Kidney tubule cell (primary cell): Measurements from ENCODE around the gene FOXP1.
A peak's percentile ranks its signal among the peaks of the same experiment; 100 is the strongest.

Experiments
- DNase-seq: peaks from one replicate; pipeline ENCODE4 v3.0.0-alpha.2; 2018; ENCODE audit warnings: low spot score

Gene FOXP1

DNA sequence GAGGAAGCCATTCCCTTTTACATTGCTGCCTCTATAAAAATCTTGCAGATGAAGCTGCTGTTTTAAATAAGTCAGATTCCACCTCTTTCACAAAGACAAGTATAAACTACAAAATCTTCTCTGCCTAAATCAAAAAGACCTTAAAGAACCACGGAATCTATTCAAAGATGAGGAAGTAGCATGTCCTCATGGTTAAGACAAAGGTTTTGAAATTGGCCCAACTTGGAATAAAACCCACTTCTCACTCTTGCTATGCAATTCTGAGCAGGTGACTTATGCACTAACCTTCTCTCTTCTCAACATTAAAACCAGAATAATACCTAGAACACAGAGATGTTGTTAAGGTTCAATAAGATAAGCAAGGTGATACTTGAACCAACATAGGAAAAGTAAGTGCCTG lies 97.6 kb downstream of the FOXP1 start:
- no peak for DNase-seq

DNA sequence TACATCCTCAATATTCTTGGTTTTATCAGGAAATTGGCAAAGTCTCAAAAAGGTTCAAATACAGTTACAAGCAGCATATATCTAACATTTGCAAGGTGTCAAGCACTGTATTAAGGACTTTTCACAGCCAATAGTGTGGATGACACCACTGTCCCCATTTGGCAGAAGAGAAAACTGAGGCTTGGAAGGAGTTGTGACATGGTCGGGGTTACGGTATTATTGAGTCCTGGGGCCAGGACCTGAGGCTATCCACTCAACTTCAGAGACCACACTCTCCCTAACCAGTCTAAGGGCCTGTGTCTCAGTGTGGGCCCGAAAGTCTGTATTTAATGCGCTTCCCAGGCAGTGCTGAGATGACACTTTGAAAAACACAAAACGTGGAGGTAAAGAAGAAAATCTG lies 99.1 kb downstream of the FOXP1 start:
- no peak for DNase-seq

DNA sequence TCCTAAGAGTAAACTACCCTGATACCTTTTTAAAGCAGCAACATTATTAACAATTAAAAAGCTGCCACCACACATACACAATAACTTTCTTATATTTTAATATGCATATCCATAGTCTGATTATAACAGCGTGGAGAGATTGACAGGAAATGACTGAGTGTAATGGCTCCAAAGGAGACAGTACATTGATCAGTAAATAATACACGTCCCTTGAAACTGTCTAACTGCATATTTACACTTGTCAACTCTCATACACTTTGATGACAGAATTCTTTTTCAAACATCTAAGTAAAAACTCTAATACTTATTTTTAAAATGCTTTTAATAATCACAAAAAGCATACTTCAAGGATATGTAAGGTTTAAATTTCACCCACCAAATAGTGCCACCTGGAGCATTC lies 99.5 kb downstream of the FOXP1 start:
- DNase-seq: no peak

DNA sequence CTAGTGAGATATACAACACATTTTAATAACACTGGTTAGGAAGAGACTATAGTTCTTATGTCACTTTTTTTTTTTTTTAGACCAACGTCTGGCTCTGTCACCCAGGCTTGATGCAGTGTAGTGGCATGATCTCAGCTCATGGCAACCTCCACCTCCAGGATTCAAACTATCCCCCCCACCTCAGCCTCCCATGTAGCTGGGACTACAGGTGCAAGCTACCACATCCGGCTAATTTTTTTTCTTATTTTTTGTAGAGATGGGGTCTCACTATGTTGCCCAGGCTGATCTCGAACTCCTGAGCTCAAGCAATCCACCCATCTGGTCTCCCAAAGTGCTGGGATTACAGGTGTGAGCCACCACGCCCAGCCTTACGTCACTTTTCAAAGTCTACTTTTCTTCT lies 100.8 kb downstream of the FOXP1 start:
- DNase-seq: no peak

DNA sequence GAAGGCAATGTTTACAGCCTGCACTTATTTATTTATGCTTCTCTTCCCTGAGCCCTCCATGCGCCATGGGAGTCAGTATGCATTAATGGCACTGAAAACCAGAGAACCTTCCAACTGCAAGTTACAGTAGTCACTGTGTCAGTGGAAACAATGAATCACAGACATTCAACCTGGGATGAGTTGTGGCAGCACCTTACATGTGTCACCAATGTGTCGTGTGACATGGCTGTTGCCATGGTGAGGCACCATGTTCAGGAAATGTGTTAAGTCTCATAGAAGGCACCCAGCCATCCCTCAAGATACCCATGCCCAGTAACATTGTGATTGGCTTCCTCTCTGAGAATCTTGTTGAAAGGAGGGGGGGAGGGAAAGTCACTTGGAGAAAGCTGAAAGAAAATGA lies 105.0 kb downstream of the FOXP1 start:
- DNase-seq: peak; percentile 87

DNA sequence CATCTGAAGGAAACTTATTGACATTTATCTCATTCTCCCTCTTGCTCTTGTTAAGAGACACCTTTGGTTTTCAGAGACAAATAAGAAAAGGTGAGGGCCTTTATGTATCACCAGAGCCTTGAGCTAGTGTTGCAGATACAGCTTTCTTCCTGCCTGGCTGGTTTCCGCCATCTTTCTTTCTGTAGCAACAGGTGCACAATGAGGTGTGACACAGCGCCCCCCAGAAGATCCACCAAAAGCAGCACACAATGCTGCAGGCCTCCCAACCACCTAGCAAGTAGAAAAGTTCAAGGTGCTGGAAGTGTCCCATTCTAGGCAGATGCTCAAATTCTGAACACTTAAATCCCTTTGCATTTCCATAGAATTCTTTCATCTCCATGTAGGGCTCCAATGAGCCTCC lies 106.6 kb downstream of the FOXP1 start:
- DNase-seq: no peak

DNA sequence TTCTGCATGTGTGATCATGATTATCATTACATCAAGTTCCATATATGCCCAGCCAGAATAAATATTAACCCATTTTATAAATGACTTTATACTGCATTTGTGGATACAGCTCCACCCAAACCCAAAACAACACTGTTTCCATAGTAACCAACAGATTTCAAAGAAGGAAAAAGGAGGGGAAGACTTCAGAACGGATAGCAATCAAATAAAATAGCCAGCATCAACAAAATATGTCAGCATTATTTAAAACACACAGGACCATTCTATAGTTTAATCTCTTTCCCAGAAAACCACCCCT lies 114.4 kb downstream of the FOXP1 start:
- DNase-seq: no peak

DNA sequence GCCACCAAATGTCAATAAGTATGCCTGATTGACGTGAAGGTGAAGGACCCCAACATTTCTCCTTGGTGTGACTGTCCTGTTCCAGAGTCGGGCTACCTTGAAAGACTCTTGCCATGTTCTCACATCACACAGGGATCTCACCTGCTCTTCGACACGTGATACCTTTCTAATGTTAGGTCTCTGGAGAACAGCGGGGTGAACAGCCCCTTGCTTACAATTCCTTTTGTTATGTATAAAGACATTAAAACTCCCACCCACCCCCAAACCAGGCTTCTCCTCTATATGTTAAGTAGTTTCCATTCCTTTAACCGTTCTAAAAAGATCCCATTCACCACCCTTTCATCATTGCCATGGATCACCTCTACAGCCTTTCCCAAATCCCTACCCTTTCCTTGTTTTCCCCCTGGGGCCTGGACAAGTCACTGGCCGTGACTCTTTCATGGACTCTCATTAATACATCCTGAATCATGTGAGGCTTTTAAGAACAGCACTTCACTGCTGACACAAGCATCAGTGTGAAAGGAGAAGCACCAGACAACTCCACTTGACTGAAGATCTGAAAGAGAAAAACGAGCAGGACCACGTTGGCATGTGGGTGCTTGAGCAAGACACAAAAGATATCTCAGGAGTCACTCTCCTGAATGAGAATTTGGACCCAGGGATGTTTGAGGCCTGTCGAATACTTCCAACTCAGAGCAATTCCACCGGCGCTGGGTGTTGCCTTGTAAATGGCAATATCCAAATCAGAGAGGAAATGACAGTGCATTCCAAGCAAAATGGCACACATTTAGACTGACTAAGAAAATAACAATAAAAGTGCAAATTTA lies 115.0 kb downstream of the FOXP1 start:
- no peak for DNase-seq

DNA sequence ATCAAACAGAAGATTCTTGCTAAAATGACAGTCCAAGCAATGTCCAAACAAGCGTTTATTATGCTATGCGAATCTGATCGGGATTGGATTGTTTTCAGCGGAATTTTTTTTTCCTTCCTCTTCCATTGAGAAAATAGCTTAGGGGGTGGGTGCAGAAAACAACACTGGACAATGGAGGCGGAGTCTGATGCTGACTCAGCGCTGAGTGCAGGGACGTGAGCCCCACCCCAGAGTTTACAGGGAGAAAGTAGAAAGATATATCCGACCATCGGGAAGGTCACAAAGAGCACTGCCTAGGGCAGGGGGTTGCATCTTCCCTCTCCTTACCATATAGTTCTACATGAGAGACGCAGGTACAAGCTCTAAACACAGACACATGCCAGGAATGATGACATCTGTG lies 117.0 kb downstream of the FOXP1 start:
- DNase-seq: no peak

DNA sequence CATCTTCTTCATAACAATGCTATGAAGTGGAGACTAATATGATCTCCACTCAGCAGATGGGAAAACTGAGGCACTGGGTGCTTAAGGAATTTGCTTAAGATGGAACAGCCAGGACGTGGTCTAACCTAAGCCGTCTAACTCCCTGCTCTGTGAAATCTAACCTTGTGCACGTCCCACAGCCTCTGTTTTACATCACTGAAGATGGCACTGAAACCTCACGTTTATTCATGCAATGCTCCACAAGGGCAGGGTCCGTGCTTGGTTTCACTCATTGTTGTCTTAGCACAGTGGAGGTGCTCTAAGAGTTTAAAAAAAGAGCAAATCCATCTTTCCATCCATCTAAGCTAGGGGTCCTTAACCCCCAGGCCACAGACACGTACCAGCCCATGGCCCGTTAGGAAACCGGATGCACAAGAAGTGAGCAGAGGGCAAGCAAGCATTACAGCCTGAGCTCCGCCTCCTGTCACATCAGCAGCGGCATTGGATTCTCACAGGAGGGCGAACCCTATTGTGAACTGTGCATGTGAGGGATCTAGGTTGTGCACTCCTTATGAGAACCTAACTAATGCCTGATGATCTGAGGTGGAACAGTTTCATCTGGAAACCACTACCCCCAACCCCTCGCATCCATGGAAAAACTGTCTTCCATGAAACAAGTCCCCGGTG lies 118.0 kb downstream of the FOXP1 start:
- DNase-seq: no peak

DNA sequence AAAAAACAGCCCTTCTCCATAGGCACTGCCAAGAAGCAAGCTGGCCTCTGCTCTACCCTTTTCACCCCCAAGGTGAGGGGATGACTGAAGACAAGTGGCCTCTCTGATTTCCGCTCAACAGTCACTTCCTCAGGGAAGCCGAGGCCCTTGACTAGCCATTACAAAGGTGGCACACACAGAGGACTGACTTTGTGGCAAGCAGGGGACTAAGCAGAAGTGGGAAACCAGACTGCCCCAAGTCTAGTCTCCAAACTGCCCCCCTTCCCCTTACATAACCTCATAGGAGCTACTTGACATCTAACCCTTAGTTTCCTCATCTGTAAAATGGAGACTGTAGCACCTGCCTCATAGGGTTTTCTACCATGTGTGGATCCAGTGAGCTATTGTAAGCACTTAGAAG lies 118.9 kb downstream of the FOXP1 start:
- no peak for DNase-seq

DNA sequence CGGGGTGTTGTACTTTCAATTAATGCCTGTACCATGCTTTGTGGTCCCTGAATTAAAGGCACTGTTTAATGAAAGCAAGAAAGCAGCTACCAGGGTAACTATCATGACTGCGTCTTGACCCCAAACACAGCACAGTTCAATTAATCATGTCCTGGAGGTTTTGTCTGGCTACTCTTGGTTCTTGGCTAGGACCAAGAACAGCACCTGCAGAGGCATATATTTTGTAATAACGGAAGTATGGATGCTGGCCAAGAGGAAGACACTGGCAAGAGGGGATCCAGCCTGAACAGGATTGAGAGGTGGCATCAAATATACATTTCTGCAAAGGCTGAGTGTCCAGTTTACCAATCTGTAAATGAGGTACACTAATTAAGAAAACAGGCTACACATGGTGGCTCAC lies 119.9 kb downstream of the FOXP1 start:
- no peak for DNase-seq

DNA sequence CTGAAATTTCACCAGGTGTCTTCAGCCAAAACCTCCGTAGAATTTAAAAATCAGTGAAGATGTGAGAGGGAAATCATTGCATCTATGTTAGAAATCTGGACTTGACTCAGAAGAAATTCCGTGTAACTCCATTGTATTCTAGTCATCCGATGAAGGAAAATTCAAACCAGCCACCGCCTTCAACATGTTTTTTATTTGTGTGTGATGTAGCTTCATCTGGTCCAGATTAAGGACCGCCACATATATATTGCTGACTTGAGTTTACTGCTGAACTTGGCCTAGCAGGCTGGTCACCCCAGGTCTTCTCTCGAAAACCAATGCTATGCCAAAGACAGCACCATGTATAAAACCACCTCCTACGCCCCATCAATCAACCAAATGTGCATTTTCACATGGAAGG lies 120.9 kb downstream of the FOXP1 start:
- no peak for DNase-seq

DNA sequence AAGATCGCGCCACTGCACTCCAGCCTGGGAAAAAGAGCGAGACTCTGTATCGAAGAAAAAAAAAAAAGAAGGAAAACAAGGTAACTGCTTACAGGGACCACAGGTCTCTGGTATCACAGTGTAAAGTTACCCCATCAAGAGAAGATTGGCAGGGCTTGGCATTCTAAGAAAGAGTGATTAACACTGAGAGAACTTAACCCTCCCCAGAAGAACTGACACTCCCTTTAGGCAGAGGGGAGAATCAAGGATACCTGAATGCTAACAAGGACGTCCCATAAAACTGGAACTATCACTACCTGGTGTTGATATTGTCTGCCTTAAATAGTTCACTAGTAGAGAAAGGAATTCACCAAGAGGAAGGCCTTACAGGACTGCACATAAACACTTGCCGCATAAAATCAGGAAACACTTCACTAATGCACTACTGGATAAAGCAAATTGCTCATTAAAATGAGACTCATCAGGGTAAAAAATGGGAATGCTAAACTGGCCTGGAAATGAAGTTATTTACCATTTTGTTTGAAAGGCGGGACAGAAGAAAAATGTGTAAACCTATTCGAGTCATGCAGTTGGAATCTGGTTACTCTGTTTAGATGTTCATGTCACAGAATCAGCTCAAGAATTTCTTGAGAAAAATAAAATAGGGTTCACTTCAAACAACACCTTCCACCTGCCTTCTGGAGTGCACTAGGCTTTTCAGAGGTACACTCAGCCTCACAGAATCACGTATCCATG lies 121.6 kb downstream of the FOXP1 start:
- peak; percentile 32 for DNase-seq

DNA sequence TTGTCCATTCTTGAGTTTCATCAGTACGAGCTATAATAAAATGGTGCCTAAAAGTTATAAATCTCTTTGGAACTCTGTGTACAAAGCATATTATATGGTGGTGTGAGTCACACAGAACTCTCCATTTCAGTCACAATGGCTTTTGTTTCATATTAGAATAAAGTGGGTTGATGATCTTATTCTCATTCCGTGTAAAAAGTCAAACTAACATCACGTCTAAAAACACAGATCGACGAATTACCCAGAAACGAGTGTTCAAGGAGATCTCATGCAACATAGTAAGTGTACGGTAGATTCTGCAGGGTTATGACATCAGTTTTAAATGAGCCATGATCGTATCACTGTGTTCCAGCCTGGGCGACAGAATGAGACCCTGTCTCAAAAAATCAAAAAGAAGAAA lies 122.4 kb downstream of the FOXP1 start:
- no peak for DNase-seq

DNA sequence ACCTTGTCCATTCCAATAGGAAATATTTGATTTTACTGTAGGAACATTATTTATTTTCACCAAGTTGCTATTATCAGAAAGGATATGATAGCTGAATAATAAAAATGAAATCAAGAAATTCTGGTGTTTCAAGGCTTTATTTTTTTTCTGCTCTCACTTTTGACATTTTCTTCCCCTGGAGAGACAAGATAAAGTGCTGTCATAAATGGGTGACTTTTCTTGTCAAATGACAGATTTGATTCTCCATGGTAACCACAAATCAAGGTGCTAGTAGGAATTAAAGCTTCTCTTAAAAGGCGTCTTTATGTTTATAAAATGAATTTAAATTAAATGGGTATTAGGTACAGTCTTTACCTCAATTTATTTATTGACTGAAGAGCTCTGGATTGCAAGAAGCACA lies 124.6 kb downstream of the FOXP1 start:
- no peak for DNase-seq

DNA sequence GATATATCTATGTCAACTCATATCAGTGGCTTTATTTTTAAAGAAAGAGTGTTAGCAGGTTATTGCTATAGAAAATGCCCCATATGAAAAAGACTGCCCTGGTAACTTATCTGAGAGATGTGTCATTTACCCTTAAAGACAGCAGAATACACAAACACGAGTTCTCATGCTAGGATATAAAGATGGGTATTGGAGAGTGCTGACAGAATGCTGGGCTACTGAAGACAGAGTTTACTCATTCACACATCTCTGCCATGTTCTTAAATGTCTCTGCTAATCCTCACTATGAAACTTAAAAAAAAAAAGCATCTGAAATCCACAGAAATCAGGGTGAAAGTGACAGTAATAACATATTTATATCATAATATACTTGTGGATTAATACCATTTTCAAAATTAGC lies 126.7 kb downstream of the FOXP1 start:
- no peak for DNase-seq

DNA sequence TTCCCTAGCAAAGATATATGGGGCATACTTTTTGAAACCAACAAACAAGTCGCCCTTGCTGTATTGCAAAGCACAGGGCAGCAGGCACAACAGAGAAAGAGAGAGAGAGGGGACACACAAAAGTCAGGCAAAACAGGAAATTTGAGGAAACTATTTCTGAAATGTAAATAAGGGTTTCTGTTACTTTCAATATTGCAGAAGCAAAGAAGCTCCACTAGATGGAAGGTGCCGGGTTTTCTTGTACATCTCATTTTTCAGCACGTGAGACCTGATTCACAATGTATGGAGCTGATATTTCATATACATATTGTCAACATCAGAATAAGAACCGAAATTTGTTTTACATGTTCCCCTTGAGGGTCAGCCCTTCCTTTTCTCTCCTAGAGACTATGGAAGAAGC lies 127.4 kb downstream of the FOXP1 start:
- no peak for DNase-seq

DNA sequence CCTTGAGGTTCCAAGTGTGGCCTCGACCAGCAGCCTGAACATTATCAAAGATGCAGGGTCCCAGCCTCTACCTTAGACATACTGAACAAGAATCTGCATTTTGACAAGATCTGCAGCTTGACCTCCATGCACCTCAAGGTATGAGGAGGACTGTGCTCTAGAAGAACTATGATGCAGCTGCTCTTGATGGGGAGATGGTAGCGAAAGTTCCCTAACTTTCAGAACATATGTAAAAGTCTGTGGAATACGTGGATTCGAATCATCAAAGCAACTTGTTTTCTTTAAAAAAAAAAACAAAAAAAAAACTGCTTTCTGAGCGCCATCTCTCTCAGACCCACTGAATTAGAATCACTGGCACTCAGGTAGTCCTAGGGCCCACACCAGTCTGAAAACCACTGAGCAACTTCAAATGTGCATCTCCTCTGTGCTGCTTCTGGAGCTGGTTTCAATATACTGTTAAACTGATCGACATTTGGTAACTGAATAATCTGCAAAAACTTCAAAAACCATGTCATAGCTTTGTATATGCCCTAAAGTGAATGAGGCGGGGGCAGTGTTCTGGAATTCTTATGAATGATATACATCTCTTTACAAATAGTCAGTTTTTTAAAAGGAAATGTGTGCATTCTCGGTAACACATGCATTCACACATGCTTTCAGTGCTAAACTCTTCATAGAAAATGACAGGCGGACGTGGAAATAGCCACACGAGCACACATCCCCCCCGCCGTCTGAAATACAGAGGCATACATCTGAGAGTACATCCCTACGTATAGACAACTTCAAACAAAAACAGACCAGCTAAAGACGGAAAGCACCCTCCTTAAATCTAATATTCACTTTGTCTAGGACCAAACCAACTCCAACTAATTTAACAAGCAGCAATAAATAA lies 128.8 kb downstream of the FOXP1 start:
- DNase-seq: no peak

DNA sequence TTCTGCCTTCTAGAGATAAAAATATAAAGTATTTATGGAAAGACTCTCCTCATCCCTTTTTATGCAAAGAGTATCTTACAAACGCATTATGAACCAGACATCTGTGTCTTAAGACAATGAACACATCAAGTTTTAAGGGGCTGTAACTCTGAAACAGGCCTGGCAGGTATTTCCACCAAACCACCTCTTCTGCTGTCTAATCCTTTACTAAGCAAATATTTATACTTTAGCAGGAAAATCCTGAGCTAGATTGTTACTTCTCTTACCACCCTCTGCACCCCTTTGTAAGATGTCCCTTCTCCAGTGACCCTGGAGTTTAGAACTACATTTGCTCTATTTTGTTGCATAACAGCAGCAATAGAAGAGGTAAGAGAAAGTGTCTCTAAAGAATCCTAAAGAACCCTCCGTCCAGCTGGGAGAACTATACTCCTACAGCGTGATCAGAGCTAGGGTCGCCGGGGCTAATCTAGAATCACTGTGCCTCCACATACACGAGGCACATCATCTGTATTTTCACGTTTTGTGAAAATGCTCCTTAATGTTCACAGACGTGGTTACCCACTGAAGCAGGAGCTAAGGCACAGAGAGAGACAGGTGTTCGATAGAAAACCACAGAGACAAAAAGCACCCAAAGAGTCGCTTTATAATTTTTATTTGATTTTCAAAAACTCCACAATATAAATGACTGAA lies 129.6 kb downstream of the FOXP1 start:
- DNase-seq: no peak

DNA sequence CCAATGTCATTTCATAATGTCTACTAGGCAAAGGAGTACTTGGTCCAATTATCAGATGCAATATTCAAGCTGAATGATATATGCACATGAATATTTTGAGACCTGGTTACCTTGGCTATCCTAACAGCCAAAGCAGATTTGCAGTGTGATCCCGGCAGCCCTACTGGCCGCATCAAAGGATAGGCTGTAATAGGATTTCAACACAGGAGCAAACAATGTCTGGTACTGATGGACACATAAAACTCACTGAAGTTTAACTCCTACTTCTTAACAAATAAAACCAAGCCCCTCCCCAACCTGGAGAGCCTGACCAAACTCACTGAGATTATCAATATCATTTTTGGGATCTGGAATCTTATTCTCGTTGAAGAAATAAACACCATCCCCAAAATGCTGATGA lies 130.2 kb downstream of the FOXP1 start:
- no peak for DNase-seq

DNA sequence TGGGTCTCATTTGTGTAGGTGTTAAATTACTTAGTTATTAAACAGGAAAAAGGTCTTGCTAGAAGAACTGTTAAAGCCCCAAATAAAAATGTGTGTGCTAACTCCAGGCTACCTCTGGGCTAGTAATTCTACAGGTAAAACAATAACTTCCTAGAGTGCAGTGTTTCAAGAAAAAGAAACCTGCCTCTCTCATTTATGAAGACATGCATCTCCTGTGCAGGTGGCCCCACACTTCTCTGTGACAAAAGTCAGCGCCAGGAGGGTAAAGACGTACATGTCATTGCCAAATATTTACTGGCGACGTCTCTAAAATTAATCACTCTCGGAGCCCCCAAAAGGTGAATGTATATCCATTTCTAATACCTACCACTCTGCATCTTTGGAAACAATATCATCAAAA lies 131.7 kb downstream of the FOXP1 start:
- DNase-seq: no peak
